Left ventricle myocardium inferior (tissue), 1 donor: ENCODE results near the gene RAP1GAP. TPM values are rescaled to one million over a fixed set of nuclear protein-coding genes. Genes with fewer than 3 reads are reported as not detected.
A peak's percentile ranks its signal among the peaks of the same experiment; 100 is the strongest.

Source experiments
- DNase-seq: peaks from one replicate; pipeline ENCODE4 v3.0.0-alpha.2; 2020
- H3K27ac ChIP-seq: fragments of 200-600 bp; replicated peaks from 2 replicates; pipeline ENCODE4 v1.8.0; 2021
- H3K27me3 ChIP-seq: fragments of 200-600 bp; 2 replicates; pipeline ENCODE4 v1.8.0; 2021; ENCODE audit warnings: low read depth
- H3K36me3 ChIP-seq: fragments of 200-600 bp; 2 replicates; pipeline ENCODE4 v1.8.0; 2021
- H3K4me1 ChIP-seq: fragments of 200-600 bp; 2 replicates; pipeline ENCODE4 v1.8.0; 2021
- H3K4me3 ChIP-seq: fragments of 200-600 bp; 2 replicates; pipeline ENCODE4 v1.8.0; 2021; ENCODE audit warnings: mild to moderate bottlenecking, moderate library complexity
- H3K9me3 ChIP-seq: fragments of 200-600 bp; replicated peaks from 2 replicates; pipeline ENCODE4 v1.8.0; 2021
- intact Hi-C: fragments of 100-400 bp; cut with micrococcal nuclease; formaldehyde crosslinking; loops from one replicate; pipeline ENCODE4 v1.11.0; 2022
- total RNA-seq: library from RNA; stranded (reverse); fragmentation: NEBNext Ultra II Directional; extraction: Animal tissue kit (Norgen Biotek cat#: 25700); gene quantifications from one replicate; pipeline ENCODE4 v1.2.1, GENCODE V29; 2021
- TF ChIP-seq, protein P1 (sequence below): fragments of 200-600 bp; IDR thresholded peaks from 2 replicates; pipeline ENCODE4 v1.8.0; 2021; ENCODE audit warnings: antibody characterized with exemption, mild to moderate bottlenecking, borderline replicate concordance
- donor health status: DM: no; HTN: yes; CAD: no; lungs with severe emphysema.

RAP1GAP gene
- total RNA-seq, 1 donor from 2014 or later = 6.2 TPM

DNA sequence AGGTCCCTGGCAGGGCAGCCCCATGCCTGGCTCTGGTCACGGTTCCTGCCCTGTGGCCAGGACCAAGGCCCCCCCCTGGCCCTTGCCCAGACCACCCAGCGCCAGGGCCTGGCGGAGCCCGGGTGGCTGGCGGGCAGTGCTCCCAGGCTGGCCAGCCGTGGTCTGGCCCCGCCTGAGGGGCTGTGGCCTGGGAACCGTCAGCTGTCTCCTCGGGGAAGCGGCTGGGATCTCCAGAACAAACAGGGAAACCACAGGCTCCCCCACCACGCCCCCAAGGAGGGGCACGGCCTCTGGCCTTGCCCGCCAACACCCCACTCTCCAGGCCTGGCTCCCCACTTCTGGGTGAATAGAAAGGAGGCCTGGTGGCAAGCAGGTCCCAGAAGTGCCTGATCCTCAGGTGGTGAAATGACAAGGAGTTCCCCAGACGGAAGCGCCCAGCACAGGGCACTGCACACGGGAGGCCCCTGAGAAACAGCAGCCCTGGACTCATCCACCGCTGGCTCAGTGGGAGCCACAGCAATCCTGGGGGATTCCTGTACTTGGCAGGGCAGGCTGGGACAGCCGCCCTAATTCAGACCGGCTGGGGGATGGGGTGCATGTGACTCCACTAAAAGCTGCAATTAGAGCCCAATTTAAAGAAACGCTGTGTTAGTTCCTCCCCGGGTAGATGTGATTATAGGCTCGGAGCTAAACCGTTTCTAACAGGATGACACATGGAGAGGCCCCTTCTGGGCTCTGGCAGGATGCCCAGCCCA is 78.9 kb downstream of the RAP1GAP start:
- no peak for DNase-seq
- Histone ChIP-seq H3K27ac (no peak overlapping the region), H3K9me3 (no peaks in the 10 kb centered on the region), H3K27me3 (peaks cover 34% of the 10 kb centered on the region), H3K4me3 (no peak overlapping the region), H3K4me1 (peaks cover 22% of the 10 kb centered on the region), H3K36me3 (no peaks in the 10 kb centered on the region)
- TF ChIP-seq, protein P1, sequence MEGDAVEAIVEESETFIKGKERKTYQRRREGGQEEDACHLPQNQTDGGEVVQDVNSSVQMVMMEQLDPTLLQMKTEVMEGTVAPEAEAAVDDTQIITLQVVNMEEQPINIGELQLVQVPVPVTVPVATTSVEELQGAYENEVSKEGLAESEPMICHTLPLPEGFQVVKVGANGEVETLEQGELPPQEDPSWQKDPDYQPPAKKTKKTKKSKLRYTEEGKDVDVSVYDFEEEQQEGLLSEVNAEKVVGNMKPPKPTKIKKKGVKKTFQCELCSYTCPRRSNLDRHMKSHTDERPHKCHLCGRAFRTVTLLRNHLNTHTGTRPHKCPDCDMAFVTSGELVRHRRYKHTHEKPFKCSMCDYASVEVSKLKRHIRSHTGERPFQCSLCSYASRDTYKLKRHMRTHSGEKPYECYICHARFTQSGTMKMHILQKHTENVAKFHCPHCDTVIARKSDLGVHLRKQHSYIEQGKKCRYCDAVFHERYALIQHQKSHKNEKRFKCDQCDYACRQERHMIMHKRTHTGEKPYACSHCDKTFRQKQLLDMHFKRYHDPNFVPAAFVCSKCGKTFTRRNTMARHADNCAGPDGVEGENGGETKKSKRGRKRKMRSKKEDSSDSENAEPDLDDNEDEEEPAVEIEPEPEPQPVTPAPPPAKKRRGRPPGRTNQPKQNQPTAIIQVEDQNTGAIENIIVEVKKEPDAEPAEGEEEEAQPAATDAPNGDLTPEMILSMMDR = no peak
- intact Hi-C loops = no loop called here

DNA sequence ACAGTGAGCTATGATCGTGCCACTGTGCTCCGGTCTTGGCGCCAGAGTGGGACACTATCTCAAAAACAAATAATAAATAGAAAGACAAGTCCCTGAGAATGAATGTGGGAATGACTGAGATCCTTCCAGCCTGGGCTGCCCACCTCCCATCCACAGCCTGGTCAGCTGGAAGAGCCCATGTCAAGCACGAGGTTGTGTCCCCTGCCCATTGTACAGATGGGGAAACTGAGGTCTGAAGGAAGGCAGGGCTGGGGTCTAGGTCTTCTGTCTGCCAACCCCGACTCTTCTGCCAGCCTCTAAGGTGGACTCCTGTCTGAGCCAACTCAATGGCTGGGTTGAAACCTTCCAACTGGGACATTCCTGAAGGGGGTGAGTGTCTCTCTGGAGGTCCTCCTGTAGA is 79.5 kb downstream of the RAP1GAP start:
- Histone ChIP-seq H3K4me3 (no peak overlapping the region), H3K4me1 (peaks cover 29% of the 10 kb centered on the region), H3K9me3 (no peaks in the 10 kb centered on the region), H3K27ac (no peak overlapping the region), H3K27me3 (peaks cover 41% of the 10 kb centered on the region), H3K36me3 (no peaks in the 10 kb centered on the region)
- TF ChIP-seq, protein P1 = no peak
- no peak for DNase-seq
- intact Hi-C loops = no loop called here

DNA sequence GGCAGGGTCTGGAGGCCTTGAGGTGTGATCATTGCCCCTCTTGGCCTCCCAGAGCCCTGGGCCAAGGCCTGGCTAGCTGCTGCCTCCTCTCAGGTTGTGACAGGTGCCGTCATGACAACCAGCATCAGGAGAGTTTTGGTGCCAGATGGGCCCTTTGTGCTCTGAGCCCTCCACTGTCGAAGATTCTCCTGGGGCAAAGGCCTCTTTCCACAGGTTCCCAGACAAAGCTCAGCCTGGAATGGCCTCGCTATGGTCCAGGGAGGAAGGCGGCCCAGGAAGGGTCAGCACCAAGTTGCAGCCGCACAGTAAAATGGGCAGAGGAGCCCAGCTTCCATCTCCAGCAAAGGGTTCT is 81.6 kb downstream of the RAP1GAP start:
- Histone ChIP-seq H3K27me3 (peaks cover 54% of the 10 kb centered on the region), H3K9me3 (no peaks in the 10 kb centered on the region), H3K4me1 (peaks cover 29% of the 10 kb centered on the region), H3K4me3 (no peak overlapping the region), H3K36me3 (no peaks in the 10 kb centered on the region), H3K27ac (peak overlapping the region; percentile 50)
- intact Hi-C loops = no loop called here
- no peak for DNase-seq
- TF ChIP-seq, protein P1 = no peak

DNA sequence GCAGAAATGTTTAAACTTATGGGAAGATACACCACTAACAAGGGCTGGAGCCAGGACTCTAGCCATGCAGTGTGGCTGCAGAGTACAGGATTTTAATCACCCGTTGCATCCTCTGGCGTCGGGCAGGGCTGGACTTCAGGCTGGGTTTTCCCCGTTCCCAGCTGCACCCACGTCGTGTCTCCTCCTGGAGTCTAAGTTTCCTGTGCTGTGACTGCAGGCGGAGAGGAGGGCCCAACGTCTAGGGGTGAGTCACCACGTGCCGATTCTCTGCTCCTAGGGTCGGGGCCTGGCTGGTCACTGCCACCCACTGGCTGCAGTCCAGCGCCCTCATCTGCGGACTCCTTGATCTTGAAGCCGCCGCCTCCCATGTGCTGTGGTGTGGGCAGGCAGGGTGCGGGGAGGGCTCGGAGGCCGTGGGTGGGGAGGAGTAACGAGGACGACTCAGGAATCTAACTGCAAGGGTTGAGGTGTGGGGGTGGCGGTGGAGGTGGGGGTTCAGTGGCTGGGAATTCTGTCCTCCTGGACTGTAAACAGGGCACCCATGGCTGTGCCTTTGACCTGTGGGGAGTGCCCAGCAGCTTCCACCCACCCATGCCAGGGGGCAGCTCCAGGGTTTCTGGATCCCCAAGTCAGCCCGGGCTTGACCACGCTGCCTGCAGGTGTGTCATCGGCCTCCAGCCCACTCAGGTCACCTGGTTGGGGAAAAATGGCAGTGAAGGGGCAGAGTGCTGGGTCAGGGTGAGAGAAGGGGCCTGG is 82.1 kb downstream of the RAP1GAP start:
- H3K36me3 ChIP-seq = no peaks in the 10 kb centered on the region
- no peaks in the 10 kb centered on the region for H3K9me3 ChIP-seq
- peaks cover 29% of the 10 kb centered on the region for H3K4me1 ChIP-seq
- H3K27me3 ChIP-seq = peaks cover 49% of the 10 kb centered on the region
- H3K4me3 ChIP-seq = no peak overlapping the region
- DNase-seq = peak; percentile 47
- intact Hi-C loops = no loop called here
- peak overlapping the region; percentile 50 for H3K27ac ChIP-seq
- TF ChIP-seq, protein P1 = no peak

DNA sequence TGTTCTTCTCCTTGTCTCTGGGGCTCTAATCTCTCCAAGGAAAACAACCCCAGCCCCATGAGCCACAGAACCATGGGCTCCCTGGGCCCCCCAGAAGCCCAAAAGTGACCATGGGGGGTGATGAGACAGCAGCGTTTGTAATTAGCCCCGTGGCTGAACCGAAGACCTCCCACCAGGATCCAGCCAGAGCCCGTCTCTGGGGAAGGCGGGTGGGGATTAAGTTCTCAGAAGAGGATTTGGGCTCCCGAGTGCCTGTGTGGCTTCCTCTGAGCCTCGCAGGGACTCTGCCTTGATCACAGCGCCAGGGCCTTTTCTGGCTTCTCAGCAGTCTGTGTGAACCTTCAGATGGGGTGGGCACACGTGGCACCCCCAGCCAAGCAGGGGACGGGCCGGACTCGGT is 82.9 kb downstream of the RAP1GAP start:
- Histone ChIP-seq H3K36me3 (no peaks in the 10 kb centered on the region), H3K4me3 (no peak overlapping the region), H3K27ac (peak overlapping the region; percentile 50), H3K4me1 (peaks cover 29% of the 10 kb centered on the region), H3K27me3 (peaks cover 41% of the 10 kb centered on the region), H3K9me3 (no peaks in the 10 kb centered on the region)
- TF ChIP-seq, protein P1 = no peak
- no peak for DNase-seq
- intact Hi-C loops = no loop called here
